Colonic mucosa (tissue), 4 donors: ENCODE data around the gene CEACAM21. TPM values are rescaled to one million over a fixed set of nuclear protein-coding genes. Genes with fewer than 3 reads are reported as not detected.

Experiments
- DNase-seq: peaks from one replicate; pipeline ENCODE4 v3.0.0-alpha.2; 2020
- H3K27ac ChIP-seq: fragments of 200-600 bp; one replicate; pipeline ENCODE4 v1.8.0; 2021
- H3K27me3 ChIP-seq: fragments of 200-600 bp; one replicate; pipeline ENCODE4 v1.8.0; 2021
- H3K36me3 ChIP-seq: fragments of 200-600 bp; one replicate; pipeline ENCODE4 v1.8.0; 2021
- H3K4me1 ChIP-seq: fragments of 200-600 bp; one replicate; pipeline ENCODE4 v1.8.0; 2021; ENCODE audit warnings: mild to moderate bottlenecking
- H3K4me3 ChIP-seq: fragments of 200-600 bp; one replicate; pipeline ENCODE4 v1.8.0; 2021
- H3K9ac ChIP-seq, 2 donors: one replicate each; pipeline ENCODE4 v1.7.0; 2013; ENCODE audit warnings: control low read depth in 2 of 2, low read depth in 2 of 2, low read length in 2 of 2
- H3K9me3 ChIP-seq: fragments of 200-600 bp; one replicate; pipeline ENCODE4 v1.8.0; 2021
- CTCF ChIP-seq: fragments of 200-600 bp; IDR thresholded peaks from one replicate; pipeline ENCODE4 v1.8.0; 2022; ENCODE audit warnings: antibody characterized with exemption, mild to moderate bottlenecking
- intact Hi-C: fragments of 100-400 bp; cut with DNase I; formaldehyde crosslinking; loops from one replicate; pipeline ENCODE4 v1.14.1; 2022
- total RNA-seq, 2 donors: library from RNA; stranded (reverse); fragmentation: NEBNext Ultra II Directional in 1 of 2; extraction: Animal tissue kit (Norgen Biotek cat#: 25700) in 1 of 2; gene quantifications; one replicate each; pipeline ENCODE4 v1.2.1, GENCODE V29; 2021
- donor health status: healthy.
- donor health status: DM: no; HTN: no; CAD: no.
- donor health status: DM: no; HTN: no; CAD: no.

The CEACAM21 gene
- total RNA-seq, 2 donors from 2014 or later: 0.25 to 0.45 TPM

DNA sequence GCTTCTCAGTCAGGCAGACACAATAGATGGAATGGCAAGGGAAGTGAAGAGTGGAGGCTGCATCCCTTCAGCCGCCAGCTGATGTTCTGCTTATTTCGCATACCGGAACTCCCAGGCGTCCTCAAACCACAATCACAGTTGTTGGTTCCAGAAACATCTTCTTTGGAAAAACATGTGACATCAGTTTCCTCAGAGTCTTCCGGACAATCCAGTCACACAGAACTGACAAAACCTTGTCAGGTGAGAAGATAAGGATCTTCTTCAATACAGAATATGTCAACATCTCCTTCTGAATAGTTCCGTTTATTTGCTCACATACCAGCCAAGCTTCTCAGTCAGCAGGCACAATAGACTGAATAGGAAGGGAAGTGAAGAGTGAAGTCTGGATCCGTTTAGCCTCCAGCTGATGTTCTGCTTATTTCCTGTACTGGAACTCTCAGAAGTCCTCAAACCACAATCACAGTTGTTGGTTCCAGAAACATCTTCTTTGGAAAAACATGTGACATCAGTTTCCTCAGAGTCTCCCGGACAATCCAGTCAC, 45.1 kb upstream of the CEACAM21 start:
- H3K4me1 ChIP-seq: no peaks in the 10 kb centered on the region
- DNase-seq: no peak
- TF ChIP-seq CTCF: no peak
- H3K27me3 ChIP-seq: no peaks in the 10 kb centered on the region
- H3K4me3 ChIP-seq: no peak overlapping the region
- intact Hi-C loops: no loop called here
- H3K27ac ChIP-seq: peak overlapping the region; percentile 28
- no peak overlapping the region for H3K9ac ChIP-seq
- H3K36me3 ChIP-seq: no peaks in the 10 kb centered on the region
- H3K9me3 ChIP-seq: no peaks in the 10 kb centered on the region

DNA sequence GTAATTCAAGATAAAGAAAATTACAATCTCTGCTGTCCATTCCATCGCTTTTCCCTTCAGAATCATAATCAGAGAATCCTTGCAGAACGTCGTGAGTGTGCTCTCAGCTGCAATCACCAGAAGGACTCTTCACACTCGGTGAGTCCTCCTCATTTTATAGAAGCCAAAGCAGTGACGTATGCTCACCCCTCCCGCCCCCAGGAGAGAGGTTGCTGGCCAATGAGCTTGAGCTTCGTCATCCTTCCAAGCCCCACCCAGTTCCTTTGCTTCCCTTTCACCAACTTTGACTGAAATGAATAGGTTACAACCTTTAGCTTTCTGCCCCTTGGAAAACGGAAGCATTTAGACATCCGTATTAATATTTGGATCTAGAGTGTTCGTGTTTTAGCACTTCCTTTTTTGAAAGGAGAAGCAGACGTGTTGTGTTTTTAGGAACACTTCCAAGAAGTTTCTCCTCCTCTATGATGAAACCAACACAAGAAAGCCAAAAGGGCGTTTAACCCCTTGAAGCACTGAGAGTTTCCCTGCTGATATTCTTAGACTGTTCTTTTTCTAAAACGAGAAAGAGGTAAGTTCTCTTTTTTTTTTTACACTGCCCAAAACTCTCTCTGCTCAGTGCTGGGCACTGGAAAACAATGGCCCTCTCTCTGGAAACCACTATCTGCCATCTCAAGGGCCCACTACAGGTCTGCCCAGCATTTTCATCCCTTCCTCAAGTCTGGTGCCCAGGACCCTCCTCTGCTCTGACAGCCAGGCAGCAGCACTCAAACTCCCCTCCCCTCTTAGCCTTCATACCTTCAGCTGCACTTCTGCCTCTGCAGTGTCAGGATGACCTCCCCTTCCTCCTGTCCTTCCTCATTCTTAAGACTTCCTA, 44.3 kb upstream of the CEACAM21 start:
- Histone ChIP-seq H3K4me1 (no peaks in the 10 kb centered on the region), H3K27ac (peak overlapping the region; percentile 28), H3K4me3 (no peak overlapping the region), H3K36me3 (no peaks in the 10 kb centered on the region), H3K9me3 (no peaks in the 10 kb centered on the region), H3K9ac (peak overlapping the region in 1 of 2 donors; percentile 6), H3K27me3 (no peaks in the 10 kb centered on the region)
- intact Hi-C loops: no loop called here
- DNase-seq: peak; percentile 59
- TF ChIP-seq CTCF: no peak

DNA sequence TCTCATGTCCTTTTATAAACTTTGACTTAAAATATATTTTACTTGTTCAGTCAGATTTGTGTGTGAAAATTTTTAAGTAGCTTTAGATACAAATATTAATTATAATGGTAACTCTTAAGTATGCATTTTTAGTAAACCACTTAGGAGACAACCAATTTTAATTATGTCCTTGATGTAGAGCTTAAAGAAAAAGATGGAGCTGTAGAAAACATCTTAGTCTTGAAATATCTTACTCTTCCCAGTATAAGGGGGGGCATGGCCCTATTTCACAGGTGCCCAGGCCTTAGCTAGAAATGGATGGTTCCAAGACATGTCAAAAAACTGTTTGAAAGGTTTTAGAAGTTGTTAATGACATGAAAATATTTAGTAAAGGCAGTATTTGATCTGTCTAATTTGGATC, 43.4 kb upstream of the CEACAM21 start:
- H3K27ac ChIP-seq: no peak overlapping the region
- no peak overlapping the region for H3K9ac ChIP-seq
- H3K4me3 ChIP-seq: no peak overlapping the region
- H3K27me3 ChIP-seq: no peaks in the 10 kb centered on the region
- no peaks in the 10 kb centered on the region for H3K36me3 ChIP-seq
- TF ChIP-seq CTCF: no peak
- DNase-seq: no peak
- intact Hi-C loops: no loop called here
- H3K9me3 ChIP-seq: no peaks in the 10 kb centered on the region
- no peaks in the 10 kb centered on the region for H3K4me1 ChIP-seq

- intact Hi-C loops: no loop called here
- Histone ChIP-seq H3K4me1 (no peaks in the 10 kb centered on the region), H3K27me3 (no peaks in the 10 kb centered on the region), H3K4me3 (no peak overlapping the region), H3K27ac (no peak overlapping the region), H3K9ac (no peak overlapping the region), H3K9me3 (no peaks in the 10 kb centered on the region), H3K36me3 (no peaks in the 10 kb centered on the region)
- DNase-seq: no peak
- TF ChIP-seq CTCF: no peak
These were observed 42.2 kb upstream of the CEACAM21 start for GRCh38 chr19:41533671-41534215.

DNA sequence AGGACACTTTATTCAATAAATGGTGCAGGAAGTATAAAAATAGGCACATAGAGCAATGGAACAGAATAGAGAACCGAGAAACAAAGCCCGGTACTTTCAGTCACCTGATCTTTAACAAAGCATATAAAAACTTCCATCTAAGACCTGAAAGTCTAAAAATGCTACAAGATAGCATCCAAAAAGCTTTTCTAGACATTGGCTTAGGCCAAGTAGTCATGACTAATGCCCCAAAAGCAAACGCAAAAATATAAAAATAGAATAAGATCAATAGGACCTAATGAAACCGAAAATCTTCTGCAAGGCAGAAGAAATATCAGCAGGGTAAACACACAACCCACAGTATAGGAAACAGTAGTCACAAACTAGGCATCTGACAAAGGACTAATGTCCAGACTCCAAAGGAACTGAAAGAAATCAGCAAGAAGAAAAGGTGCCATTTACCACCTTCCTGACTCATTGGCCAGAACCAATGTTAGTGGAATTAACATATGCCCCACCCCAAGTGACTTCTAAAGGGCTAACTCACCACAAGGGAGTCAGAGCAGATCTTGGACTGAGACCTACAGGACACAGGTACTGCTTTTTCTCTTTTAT, 40.8 kb upstream of the CEACAM21 start:
- H3K4me3 ChIP-seq: no peak overlapping the region
- H3K9me3 ChIP-seq: no peaks in the 10 kb centered on the region
- H3K27me3 ChIP-seq: no peaks in the 10 kb centered on the region
- no peak for DNase-seq
- H3K9ac ChIP-seq: no peak overlapping the region
- TF ChIP-seq CTCF: no peak
- intact Hi-C loops: no loop called here
- H3K4me1 ChIP-seq: no peaks in the 10 kb centered on the region
- H3K36me3 ChIP-seq: no peaks in the 10 kb centered on the region
- no peak overlapping the region for H3K27ac ChIP-seq
